Suprapubic skin (tissue), 4 donors: ENCODE measurements around the gene TRIM41. TPM values are rescaled to one million over a fixed set of nuclear protein-coding genes. Genes with fewer than 3 reads are reported as not detected.

Source experiments
- DNase-seq, 2 donors: peaks; one replicate each; pipeline ENCODE4 v3.0.0-alpha.2; 2019; ENCODE audit warnings: low spot score in 2 of 2
- H3K27ac ChIP-seq: fragments of 200-600 bp; sonication (generic); one replicate; pipeline ENCODE4 v1.5.1; 2019
- H3K27me3 ChIP-seq: fragments of 200-600 bp; sonication (generic); one replicate; pipeline ENCODE4 v1.5.1; 2019
- H3K36me3 ChIP-seq: fragments of 200-600 bp; sonication (generic); one replicate; pipeline ENCODE4 v1.5.1; 2019
- H3K4me1 ChIP-seq: fragments of 200-600 bp; sonication (generic); one replicate; pipeline ENCODE4 v1.5.1; 2019
- H3K4me3 ChIP-seq: fragments of 200-600 bp; sonication (generic); one replicate; pipeline ENCODE4 v1.5.1; 2019; ENCODE audit warnings: mild to moderate bottlenecking
- H3K9me3 ChIP-seq: fragments of 200-600 bp; sonication (generic); one replicate; pipeline ENCODE4 v1.5.1; 2019
- EP300 ChIP-seq: sonication (generic); formaldehyde crosslinking; IDR thresholded peaks from one replicate; pipeline ENCODE4 v1.6.1; 2017; ENCODE audit warnings: antibody characterized with exemption
- POLR2A ChIP-seq, 2 donors: fragments of 450-650 bp; IDR thresholded peaks; one replicate each; pipeline ENCODE4 v1.6.1; 2017; ENCODE audit warnings: antibody characterized with exemption in 2 of 2, mild to moderate bottlenecking in 2 of 2, moderate library complexity in 2 of 2
- POLR2AphosphoS5 ChIP-seq, 3 donors: sonication (generic); formaldehyde crosslinking; IDR thresholded peaks; one replicate each; pipeline ENCODE4 v1.6.1; 2017; ENCODE audit warnings: antibody characterized with exemption in 3 of 3
- WGBS: methylation state at CpG from one replicate; pipeline ENCODE4 v1.1.5; 2018; 5-methylcytosine and 5-hydroxymethylcytosine counted together
- total RNA-seq, 4 donors: library from RNA; depleted of rRNA; stranded (reverse); fragments of >200 nt; gene quantifications; one replicate each; pipeline ENCODE4 v1.1.0, GENCODE V29; 2016
- TF ChIP-seq, protein P1 (sequence below), 2 donors: fragments of 200-600 bp in 1 of 2; fragments of 450-650 bp in 1 of 2; sonication (generic) in 1 of 2; IDR thresholded peaks; one replicate each; pipeline ENCODE4 v1.5.1; 2016 to 2019; ENCODE audit warnings: antibody characterized with exemption in 2 of 2, mild to moderate bottlenecking in 1 of 2, moderate library complexity in 1 of 2

Gene TRIM41
- total RNA-seq, 4 donors from 2014 or later, result 13.3 to 23.3 (median 16.2) TPM

DNA sequence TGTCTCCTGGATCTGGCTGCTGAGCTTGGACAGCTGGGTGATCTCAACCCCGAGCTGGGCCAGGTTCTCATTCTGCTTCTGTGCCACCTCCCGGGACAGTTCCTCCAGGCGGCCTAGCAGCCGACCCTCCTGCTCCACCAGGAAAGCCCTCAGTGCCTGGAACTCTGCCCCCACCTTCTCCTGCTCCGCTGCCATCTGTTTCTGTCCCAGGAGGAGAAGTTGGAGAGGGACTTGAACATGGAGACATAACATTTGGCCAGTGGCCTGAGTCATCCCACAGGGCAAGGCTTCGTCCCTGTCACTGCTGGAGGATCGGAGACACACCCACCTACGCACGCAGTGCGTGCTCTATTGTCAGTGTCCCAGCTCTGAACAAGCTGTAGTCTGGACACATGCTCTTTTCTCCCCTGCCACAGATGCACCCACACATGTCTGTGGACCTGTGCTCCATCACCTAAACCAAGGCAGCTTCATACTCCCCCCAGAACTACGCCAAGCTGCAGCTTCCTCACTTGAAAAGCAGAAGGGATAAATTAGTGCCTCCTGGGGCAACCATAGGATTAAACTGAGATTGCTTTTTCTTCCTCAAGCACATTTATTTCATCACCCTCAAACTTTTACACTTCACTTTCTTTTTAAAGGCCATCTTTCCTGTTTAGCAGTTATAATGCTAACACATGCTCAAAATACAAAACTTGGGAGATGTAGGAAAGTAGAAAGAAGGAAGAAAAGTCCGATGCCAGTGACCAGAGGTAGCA lies 23.0 kb upstream of the TRIM41 start:
- Histone ChIP-seq H3K4me3 (no peak overlapping the region), H3K36me3 (peaks cover 5% of the 10 kb centered on the region), H3K4me1 (peaks cover 23% of the 10 kb centered on the region), H3K27ac (no peak overlapping the region), H3K9me3 (no peaks in the 10 kb centered on the region), H3K27me3 (no peaks in the 10 kb centered on the region)
- TF ChIP-seq POLR2AphosphoS5 (IDR thresholded peaks at IDR 0.05), result no peak
- TF ChIP-seq, protein P1, sequence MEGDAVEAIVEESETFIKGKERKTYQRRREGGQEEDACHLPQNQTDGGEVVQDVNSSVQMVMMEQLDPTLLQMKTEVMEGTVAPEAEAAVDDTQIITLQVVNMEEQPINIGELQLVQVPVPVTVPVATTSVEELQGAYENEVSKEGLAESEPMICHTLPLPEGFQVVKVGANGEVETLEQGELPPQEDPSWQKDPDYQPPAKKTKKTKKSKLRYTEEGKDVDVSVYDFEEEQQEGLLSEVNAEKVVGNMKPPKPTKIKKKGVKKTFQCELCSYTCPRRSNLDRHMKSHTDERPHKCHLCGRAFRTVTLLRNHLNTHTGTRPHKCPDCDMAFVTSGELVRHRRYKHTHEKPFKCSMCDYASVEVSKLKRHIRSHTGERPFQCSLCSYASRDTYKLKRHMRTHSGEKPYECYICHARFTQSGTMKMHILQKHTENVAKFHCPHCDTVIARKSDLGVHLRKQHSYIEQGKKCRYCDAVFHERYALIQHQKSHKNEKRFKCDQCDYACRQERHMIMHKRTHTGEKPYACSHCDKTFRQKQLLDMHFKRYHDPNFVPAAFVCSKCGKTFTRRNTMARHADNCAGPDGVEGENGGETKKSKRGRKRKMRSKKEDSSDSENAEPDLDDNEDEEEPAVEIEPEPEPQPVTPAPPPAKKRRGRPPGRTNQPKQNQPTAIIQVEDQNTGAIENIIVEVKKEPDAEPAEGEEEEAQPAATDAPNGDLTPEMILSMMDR (IDR thresholded peaks at IDR 0.05), result no peak
- 90% methylated on average over 12 of the region's 12 CpGs for WGBS
- no peak for DNase-seq

- WGBS, result 96% methylated on average over 4 of the region's 4 CpGs
- Histone ChIP-seq H3K27ac (no peak overlapping the region), H3K9me3 (no peaks in the 10 kb centered on the region), H3K4me3 (no peak overlapping the region), H3K27me3 (no peaks in the 10 kb centered on the region), H3K4me1 (peaks cover 30% of the 10 kb centered on the region), H3K36me3 (peaks cover 5% of the 10 kb centered on the region)
- DNase-seq, result no peak
- TF ChIP-seq, protein P1 (IDR thresholded peaks at IDR 0.05), result no peak
- no peak for TF ChIP-seq POLR2AphosphoS5 (IDR thresholded peaks at IDR 0.05)
- TF ChIP-seq EP300, result no peak
- no peak for TF ChIP-seq POLR2A (IDR thresholded peaks at IDR 0.05)
These were observed 22.3 kb upstream of the TRIM41 start for GRCh38 chr5:181200816-181201215.

- TF ChIP-seq POLR2AphosphoS5 (IDR thresholded peaks at IDR 0.05) (no peak), EP300 (no peak), POLR2A (IDR thresholded peaks at IDR 0.05) (no peak)
- TF ChIP-seq, protein P1 (IDR thresholded peaks at IDR 0.05), result no peak
- Histone ChIP-seq H3K9me3 (no peaks in the 10 kb centered on the region), H3K4me1 (peaks cover 51% of the 10 kb centered on the region), H3K36me3 (no peaks in the 10 kb centered on the region), H3K4me3 (peak overlapping the region; percentile 61), H3K27me3 (no peaks in the 10 kb centered on the region), H3K27ac (peak overlapping the region; percentile 71)
- DNase-seq, result no peak
- WGBS, result 43% methylated on average over 11 of the region's 11 CpGs
These were observed 19.9 kb upstream of the TRIM41 start for GRCh38 chr5:181203093-181203711.

DNA sequence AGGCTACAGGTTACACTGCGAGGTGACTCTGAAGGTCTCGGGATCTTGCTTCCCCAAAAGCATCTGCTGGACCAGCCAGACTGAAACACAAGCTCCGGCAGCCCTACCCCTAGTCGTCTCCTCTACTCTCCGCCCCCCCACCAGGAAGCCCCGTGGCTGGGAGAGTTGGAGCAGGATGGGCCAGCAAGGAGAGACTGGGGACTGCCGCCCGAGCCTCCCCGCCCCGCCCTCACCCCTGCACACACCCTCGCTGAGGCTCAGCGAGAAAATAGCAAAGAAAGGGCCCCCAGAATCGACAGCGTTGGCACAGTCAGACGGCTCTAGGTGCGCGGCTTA lies 19.3 kb upstream of the TRIM41 start:
- Histone ChIP-seq H3K9me3 (no peaks in the 10 kb centered on the region), H3K4me1 (peaks cover 51% of the 10 kb centered on the region), H3K4me3 (peak overlapping the region; percentile 61), H3K27me3 (no peaks in the 10 kb centered on the region), H3K36me3 (no peaks in the 10 kb centered on the region), H3K27ac (peak overlapping the region; percentile 71)
- 8% methylated on average over 10 of the region's 17 CpGs for WGBS
- TF ChIP-seq EP300 (no peak), POLR2AphosphoS5 (IDR thresholded peaks at IDR 0.05) (no peak), POLR2A (IDR thresholded peaks at IDR 0.05) (no peak)
- TF ChIP-seq, protein P1 (IDR thresholded peaks at IDR 0.05), result no peak
- peak in 1 of 2 donors; percentile 81 for DNase-seq

DNA sequence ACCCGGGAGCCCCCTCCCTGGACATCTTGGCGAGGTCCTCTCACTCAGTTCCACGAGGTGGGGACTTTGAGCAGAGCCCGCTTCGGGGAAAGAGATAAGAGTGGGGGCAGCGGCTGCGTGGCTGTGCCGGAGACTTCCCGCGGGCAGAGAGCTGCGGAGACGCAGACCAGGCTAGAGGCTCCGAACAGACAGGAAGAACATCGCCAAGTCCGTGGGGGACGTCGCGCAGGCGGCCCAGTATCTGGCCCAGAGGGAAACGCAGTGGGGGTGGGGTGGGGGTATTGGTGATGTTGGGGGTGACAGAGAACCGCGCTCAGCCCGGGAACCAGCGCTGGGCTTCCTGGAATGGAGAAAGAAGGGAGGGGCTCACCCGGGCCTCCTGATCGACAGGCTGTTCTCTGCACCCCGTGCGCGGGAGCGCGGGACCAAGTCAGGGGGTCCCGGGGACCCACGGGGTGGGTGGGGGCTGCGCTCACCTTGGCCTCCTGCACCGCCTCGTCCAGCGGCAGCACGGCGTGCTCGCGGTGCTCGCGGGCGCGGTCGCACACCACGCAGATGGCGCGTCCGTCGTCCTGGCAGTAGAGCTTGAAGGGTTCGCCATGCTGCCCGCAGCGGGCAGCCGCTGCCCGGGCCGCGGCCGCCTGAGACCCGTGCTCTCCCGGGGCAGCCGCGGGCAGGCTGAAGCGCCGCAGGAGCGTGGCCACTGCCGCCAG lies 18.8 kb upstream of the TRIM41 start:
- WGBS, result 0% methylated on average over 2 of the region's 67 CpGs

More for the DNA sequence above, 18.8 kb upstream of the TRIM41 start:
- peak in 1 of 2 donors; percentile 72 for DNase-seq
- Histone ChIP-seq H3K9me3 (no peaks in the 10 kb centered on the region), H3K27ac (peak overlapping the region; percentile 71), H3K36me3 (no peaks in the 10 kb centered on the region), H3K4me1 (peaks cover 51% of the 10 kb centered on the region), H3K4me3 (peak overlapping the region; percentile 61), H3K27me3 (no peaks in the 10 kb centered on the region)
- TF ChIP-seq POLR2A (IDR thresholded peaks at IDR 0.05) (no peak), POLR2AphosphoS5 (IDR thresholded peaks at IDR 0.05) (no peak), EP300 (no peak)
- TF ChIP-seq, protein P1 (IDR thresholded peaks at IDR 0.05), result no peak
